Neural progenitor cell (in vitro differentiated cells): ENCODE data around the gene TNFRSF14. TPM values are rescaled to one million over a fixed set of nuclear protein-coding genes. Genes with fewer than 3 reads are reported as not detected.

Experiments
- DNase-seq: peaks from one replicate; pipeline ENCODE4 v3.0.0-alpha.2; 2016; ENCODE audit warnings: low spot score
- H2AFZ ChIP-seq: fragments of 200-600 bp; sonication (generic); replicated peaks from 2 replicates; pipeline ENCODE4 v1.6.1; 2016; ENCODE audit warnings: antibody characterized with exemption
- H3F3A ChIP-seq: fragments of 200-600 bp; sonication (generic); 2 replicates; pipeline ENCODE4 v1.6.1; 2016; ENCODE audit warnings: antibody characterized with exemption, low read depth
- H3K27ac ChIP-seq: fragments of 200-600 bp; sonication (generic); 2 replicates; pipeline ENCODE4 v1.5.1; 2016; ENCODE audit warnings: mild to moderate bottlenecking
- H3K27me3 ChIP-seq: fragments of 200-600 bp; sonication (generic); 2 replicates; pipeline ENCODE4 v1.6.1; 2016; ENCODE audit warnings: mild to moderate bottlenecking, moderate library complexity
- H3K36me3 ChIP-seq: fragments of 200-600 bp; sonication (generic); 2 replicates; pipeline ENCODE4 v1.5.1; 2016
- H3K4me1 ChIP-seq: fragments of 200-600 bp; sonication (generic); 2 replicates; pipeline ENCODE4 v1.6.1; 2016; ENCODE audit warnings: mixed run types
- H3K4me2 ChIP-seq: fragments of 200-600 bp; sonication (generic); 2 replicates; pipeline ENCODE4 v1.6.1; 2016
- H3K4me3 ChIP-seq: fragments of 200-600 bp; sonication (generic); 2 replicates; pipeline ENCODE4 v1.5.1; 2016
- H3K79me2 ChIP-seq: fragments of 200-600 bp; sonication (generic); 2 replicates; pipeline ENCODE4 v1.6.1; 2016; ENCODE audit warnings: low read depth
- H3K9ac ChIP-seq: fragments of 200-600 bp; sonication (generic); 2 replicates; pipeline ENCODE4 v1.6.1; 2016
- H3K9me3 ChIP-seq: fragments of 200-600 bp; sonication (generic); 2 replicates; pipeline ENCODE4 v1.5.1; 2016; ENCODE audit warnings: low read depth
- H4K20me1 ChIP-seq: fragments of 200-600 bp; sonication (generic); 2 replicates; pipeline ENCODE4 v1.6.1; 2016; ENCODE audit warnings: low read depth
- H3K27ac Mint-ChIP-seq: 3 replicates; pipeline ENCODE4 v1.8.0; 2021; ENCODE audit warnings: mixed read lengths
- H3K27me3 Mint-ChIP-seq: 2 replicates; pipeline ENCODE4 v1.8.0; 2022; ENCODE audit warnings: low read depth, mild to moderate bottlenecking, inconsistent platforms, moderate library complexity, mixed read lengths; ENCODE audit not compliant: insufficient read depth
- H3K36me3 Mint-ChIP-seq: 3 replicates; pipeline ENCODE4 v1.8.0; 2021; ENCODE audit warnings: mixed read lengths
- H3K4me1 Mint-ChIP-seq: 3 replicates; pipeline ENCODE4 v1.8.0; 2021; ENCODE audit warnings: mixed read lengths
- H3K4me3 Mint-ChIP-seq: 3 replicates; pipeline ENCODE4 v1.8.0; 2021; ENCODE audit warnings: mild to moderate bottlenecking, moderate library complexity, mixed read lengths
- H3K9me3 Mint-ChIP-seq: 3 replicates; pipeline ENCODE4 v1.8.0; 2020; ENCODE audit warnings: mixed read lengths
- EZH2 ChIP-seq: fragments of 200-600 bp; sonication (generic); IDR thresholded peaks from 2 replicates; pipeline ENCODE4 v1.6.1; 2017; ENCODE audit warnings: antibody characterized with exemption, mild to moderate bottlenecking, moderate library complexity
- EZH2phosphoT487 ChIP-seq: fragments of 200-600 bp; sonication (generic); IDR thresholded peaks from 2 replicates; pipeline ENCODE4 v1.6.1; 2017; ENCODE audit warnings: antibody characterized with exemption
- total RNA-seq: library from RNA; depleted of rRNA; stranded (reverse); fragments of >200 nt; gene quantifications from 2 replicates; pipeline ENCODE4 v1.2.3, GENCODE V29; 2015; ENCODE audit warnings: low replicate concordance
- TF ChIP-seq, protein P1 (sequence below): fragments of 200-600 bp; sonication (generic); IDR thresholded peaks from 2 replicates; pipeline ENCODE4 v1.5.1; 2017; ENCODE audit warnings: antibody characterized with exemption, mild to moderate bottlenecking

Gene TNFRSF14
- total RNA-seq, 1 donor from 2014 or later: not detected

DNA sequence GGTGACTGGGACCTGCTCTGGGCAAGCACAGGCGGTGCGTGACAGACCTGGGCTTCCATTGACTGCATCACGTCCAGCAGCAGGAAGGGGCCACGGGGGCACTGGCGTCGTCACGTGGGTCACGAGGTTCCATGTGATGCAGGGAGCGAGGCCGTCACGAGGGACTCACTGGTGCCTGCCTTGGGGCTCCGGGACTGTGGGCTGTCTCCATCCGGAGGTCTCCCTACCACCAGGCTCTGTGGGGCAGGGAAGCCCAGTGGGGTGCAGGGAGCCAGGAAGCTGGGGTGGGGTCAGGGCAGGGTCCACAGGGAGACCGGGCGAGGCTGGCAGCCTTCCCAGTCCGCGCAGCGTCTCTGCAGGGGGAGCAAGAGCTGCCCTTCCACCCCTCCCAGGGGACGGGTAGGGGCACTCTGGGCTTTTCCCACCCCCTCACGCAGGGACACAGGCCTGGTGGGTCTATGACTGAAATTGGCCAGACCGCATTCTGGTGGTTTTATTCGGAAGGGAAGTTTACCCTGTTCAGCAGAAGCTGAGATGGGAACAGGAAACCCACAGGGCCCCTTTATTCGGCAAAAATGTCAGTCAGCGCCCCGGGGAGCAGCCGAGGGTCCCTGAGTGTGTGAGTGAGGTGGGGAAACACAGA, 416 bp upstream of the TNFRSF14 start:
- no peak overlapping the region for H3K27ac Mint-ChIP-seq
- Histone ChIP-seq H3K4me3 (no peak overlapping the region), H3K27ac (no peak overlapping the region), H4K20me1 (no peaks in the 10 kb centered on the region), H3K4me1 (peaks cover 13% of the 10 kb centered on the region), H3K9ac (no peak overlapping the region), H3K27me3 (no peaks in the 10 kb centered on the region), H3K79me2 (no peaks in the 10 kb centered on the region), H3K36me3 (no peaks in the 10 kb centered on the region), H2AFZ (no peak overlapping the region), H3K9me3 (no peaks in the 10 kb centered on the region), H3K4me2 (peak overlapping the region; percentile 19), H3F3A (peaks cover 10% of the 10 kb centered on the region)
- H3K4me1 Mint-ChIP-seq: peaks cover 23% of the 10 kb centered on the region
- TF ChIP-seq EZH2: no peak
- no peak for TF ChIP-seq EZH2phosphoT487
- TF ChIP-seq, protein P1, sequence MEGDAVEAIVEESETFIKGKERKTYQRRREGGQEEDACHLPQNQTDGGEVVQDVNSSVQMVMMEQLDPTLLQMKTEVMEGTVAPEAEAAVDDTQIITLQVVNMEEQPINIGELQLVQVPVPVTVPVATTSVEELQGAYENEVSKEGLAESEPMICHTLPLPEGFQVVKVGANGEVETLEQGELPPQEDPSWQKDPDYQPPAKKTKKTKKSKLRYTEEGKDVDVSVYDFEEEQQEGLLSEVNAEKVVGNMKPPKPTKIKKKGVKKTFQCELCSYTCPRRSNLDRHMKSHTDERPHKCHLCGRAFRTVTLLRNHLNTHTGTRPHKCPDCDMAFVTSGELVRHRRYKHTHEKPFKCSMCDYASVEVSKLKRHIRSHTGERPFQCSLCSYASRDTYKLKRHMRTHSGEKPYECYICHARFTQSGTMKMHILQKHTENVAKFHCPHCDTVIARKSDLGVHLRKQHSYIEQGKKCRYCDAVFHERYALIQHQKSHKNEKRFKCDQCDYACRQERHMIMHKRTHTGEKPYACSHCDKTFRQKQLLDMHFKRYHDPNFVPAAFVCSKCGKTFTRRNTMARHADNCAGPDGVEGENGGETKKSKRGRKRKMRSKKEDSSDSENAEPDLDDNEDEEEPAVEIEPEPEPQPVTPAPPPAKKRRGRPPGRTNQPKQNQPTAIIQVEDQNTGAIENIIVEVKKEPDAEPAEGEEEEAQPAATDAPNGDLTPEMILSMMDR: no peak
- no peaks in the 10 kb centered on the region for H3K36me3 Mint-ChIP-seq
- DNase-seq: no peak
- H3K27me3 Mint-ChIP-seq: no peaks in the 10 kb centered on the region
- H3K4me3 Mint-ChIP-seq: no peak overlapping the region
- H3K9me3 Mint-ChIP-seq: no peaks in the 10 kb centered on the region

DNA sequence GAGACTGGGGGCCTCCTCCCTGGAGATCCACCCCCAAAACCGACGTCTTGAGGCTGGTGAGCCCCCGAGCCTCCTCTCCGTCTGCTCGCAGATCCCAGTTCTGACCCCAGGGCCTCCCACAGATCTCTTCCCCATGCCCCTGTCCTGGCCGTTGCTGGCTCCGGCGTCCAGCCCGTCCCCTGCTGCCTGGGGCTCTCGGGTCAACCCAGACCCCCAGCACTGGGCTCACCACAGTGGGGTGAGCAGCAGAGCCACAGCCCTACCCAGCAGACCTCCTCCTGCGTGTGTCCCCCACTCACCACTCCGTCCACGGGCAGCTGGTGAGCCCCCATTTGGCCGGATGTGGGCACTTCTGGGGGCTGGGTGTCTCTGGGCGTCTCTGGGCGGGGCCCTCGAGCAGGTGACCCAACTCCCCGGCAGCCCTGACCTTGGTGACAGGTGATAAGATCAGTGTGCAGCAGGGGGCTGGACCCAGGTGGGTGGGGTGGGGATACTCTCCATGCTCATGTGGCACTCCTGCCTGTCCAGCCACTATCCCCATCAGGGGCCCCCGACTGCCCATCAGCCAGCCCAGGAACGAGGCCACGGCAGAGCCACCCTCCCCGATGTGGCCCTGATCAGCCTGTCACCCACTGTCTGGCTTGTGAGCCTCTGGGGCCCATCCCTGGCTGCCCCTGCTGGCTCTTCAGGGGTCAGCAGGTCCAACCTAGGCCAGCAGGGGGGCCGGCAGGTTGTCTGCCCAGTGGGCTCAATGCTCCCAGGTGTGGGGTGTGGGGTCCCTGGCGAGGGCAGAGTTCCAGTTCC, 709 bp downstream of the TNFRSF14 start:
- no peaks in the 10 kb centered on the region for H3K36me3 Mint-ChIP-seq
- Histone ChIP-seq H3K9me3 (no peaks in the 10 kb centered on the region), H3K4me2 (peak overlapping the region; percentile 19), H3K4me1 (peaks cover 13% of the 10 kb centered on the region), H3K27me3 (no peaks in the 10 kb centered on the region), H3K79me2 (no peaks in the 10 kb centered on the region), H3K9ac (no peak overlapping the region), H3F3A (peaks cover 10% of the 10 kb centered on the region), H3K27ac (no peak overlapping the region), H4K20me1 (no peaks in the 10 kb centered on the region), H3K4me3 (no peak overlapping the region), H3K36me3 (no peaks in the 10 kb centered on the region), H2AFZ (no peak overlapping the region)
- H3K4me1 Mint-ChIP-seq: peaks cover 17% of the 10 kb centered on the region
- peak overlapping the region; percentile 39 for H3K4me3 Mint-ChIP-seq
- peak overlapping the region; percentile 89 for H3K27ac Mint-ChIP-seq
- TF ChIP-seq EZH2phosphoT487: no peak
- TF ChIP-seq, protein P1: peak; percentile 12
- no peak for TF ChIP-seq EZH2
- DNase-seq: no peak
- no peaks in the 10 kb centered on the region for H3K9me3 Mint-ChIP-seq
- H3K27me3 Mint-ChIP-seq: no peaks in the 10 kb centered on the region

GRCh38 chr1:2557482-2558400, 1.6 kb downstream of the TNFRSF14 start:
- no peaks in the 10 kb centered on the region for H4K20me1 ChIP-seq
- no peaks in the 10 kb centered on the region for H3K79me2 ChIP-seq
- no peak overlapping the region for H3K27ac ChIP-seq
- no peak overlapping the region for H2AFZ ChIP-seq
- H3K4me2 ChIP-seq: no peak overlapping the region
- no peak overlapping the region for H3K27ac Mint-ChIP-seq
- H3K36me3 ChIP-seq: no peaks in the 10 kb centered on the region
- H3K36me3 Mint-ChIP-seq: no peaks in the 10 kb centered on the region
- peaks cover 13% of the 10 kb centered on the region for H3K4me1 ChIP-seq
- H3K27me3 ChIP-seq: no peaks in the 10 kb centered on the region
- DNase-seq: no peak
- TF ChIP-seq, protein P1: no peak
- no peak for TF ChIP-seq EZH2
- no peak for TF ChIP-seq EZH2phosphoT487
- peaks cover 13% of the 10 kb centered on the region for H3K4me1 Mint-ChIP-seq
- H3K9me3 ChIP-seq: no peaks in the 10 kb centered on the region
- H3F3A ChIP-seq: peaks cover 10% of the 10 kb centered on the region
- no peak overlapping the region for H3K9ac ChIP-seq
- no peak overlapping the region for H3K4me3 Mint-ChIP-seq
- no peaks in the 10 kb centered on the region for H3K9me3 Mint-ChIP-seq
- H3K27me3 Mint-ChIP-seq: no peaks in the 10 kb centered on the region
- no peak overlapping the region for H3K4me3 ChIP-seq
